ENCODE data around the gene COL4A4.

The COL4A4 gene

DNA sequence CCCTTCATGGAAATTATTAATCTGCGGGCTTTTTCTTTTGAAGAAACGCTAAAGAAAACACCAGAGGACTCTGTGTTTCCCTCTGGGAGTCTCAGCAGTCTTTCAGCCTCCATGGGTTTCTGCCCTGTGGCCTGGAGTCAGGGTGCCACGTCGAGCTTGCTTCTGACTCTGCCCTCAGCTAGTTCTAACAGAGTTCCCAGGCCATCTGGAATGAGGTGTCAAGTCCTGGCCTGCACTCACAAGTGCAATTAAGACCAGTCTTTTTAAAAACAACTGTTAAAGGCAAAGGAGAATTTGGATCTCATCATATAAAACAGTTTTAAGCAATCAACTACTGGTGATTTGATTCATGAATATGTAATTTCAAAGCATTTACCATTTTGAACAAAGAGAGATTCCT, 170.8 kb downstream of the COL4A4 start:
- Histone ChIP-seq H3K36me3 (ENCODE audit: control insufficient read depth, insufficient read depth, low read length) (no peaks in the 10 kb centered on the region), H3K4me2 (ENCODE audit: low read length) (no peak overlapping the region), H3K27ac (no peak overlapping the region), H3K9me3 (ENCODE audit: control insufficient read depth, low read length) (no peaks in the 10 kb centered on the region), H3K4me3 (ENCODE audit: low read depth, low read length) (no peak overlapping the region), H3K79me2 (no peaks in the 10 kb centered on the region), H3K27me3 (ENCODE audit: control insufficient read depth, insufficient read depth, low read length) (no peaks in the 10 kb centered on the region), H3K9ac (no peak overlapping the region), H3K4me1 (peaks cover 15% of the 10 kb centered on the region), H2AFZ (no peak overlapping the region)
- TF ChIP-seq, protein P1, sequence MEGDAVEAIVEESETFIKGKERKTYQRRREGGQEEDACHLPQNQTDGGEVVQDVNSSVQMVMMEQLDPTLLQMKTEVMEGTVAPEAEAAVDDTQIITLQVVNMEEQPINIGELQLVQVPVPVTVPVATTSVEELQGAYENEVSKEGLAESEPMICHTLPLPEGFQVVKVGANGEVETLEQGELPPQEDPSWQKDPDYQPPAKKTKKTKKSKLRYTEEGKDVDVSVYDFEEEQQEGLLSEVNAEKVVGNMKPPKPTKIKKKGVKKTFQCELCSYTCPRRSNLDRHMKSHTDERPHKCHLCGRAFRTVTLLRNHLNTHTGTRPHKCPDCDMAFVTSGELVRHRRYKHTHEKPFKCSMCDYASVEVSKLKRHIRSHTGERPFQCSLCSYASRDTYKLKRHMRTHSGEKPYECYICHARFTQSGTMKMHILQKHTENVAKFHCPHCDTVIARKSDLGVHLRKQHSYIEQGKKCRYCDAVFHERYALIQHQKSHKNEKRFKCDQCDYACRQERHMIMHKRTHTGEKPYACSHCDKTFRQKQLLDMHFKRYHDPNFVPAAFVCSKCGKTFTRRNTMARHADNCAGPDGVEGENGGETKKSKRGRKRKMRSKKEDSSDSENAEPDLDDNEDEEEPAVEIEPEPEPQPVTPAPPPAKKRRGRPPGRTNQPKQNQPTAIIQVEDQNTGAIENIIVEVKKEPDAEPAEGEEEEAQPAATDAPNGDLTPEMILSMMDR (IDR thresholded peaks at IDR 0.05), result no peak

DNA sequence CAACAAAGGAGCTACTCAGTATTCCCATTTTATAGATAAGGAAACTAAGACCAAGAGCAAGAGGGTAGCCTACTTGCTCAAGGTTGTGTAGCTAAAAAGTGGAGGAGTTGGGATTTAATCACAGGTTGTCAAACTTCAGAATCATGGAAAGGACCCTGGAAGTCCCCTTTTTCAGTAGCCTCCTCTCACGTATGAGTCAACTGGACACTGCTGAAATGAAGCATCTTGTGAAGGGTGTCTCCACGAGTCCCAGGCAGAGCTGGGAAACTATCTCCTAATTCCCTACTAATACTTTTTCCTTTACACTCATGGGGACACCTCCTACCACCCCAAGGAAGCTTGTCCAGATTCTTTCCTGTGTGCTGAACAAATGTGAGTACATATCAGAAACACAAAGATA, 172.3 kb downstream of the COL4A4 start:
- no peaks in the 10 kb centered on the region for H3K79me2 ChIP-seq
- H2AFZ ChIP-seq, result no peak overlapping the region
- H3K36me3 ChIP-seq (ENCODE audit: control insufficient read depth, insufficient read depth, low read length), result no peaks in the 10 kb centered on the region
- no peak overlapping the region for H3K27ac ChIP-seq
- TF ChIP-seq, protein P1 (IDR thresholded peaks at IDR 0.05), result no peak
- H3K27me3 ChIP-seq (ENCODE audit: control insufficient read depth, insufficient read depth, low read length), result no peaks in the 10 kb centered on the region
- no peak overlapping the region for H3K4me2 ChIP-seq (ENCODE audit: low read length)
- H3K4me3 ChIP-seq (ENCODE audit: low read depth, low read length), result no peak overlapping the region
- peaks cover 15% of the 10 kb centered on the region for H3K4me1 ChIP-seq
- H3K9ac ChIP-seq, result no peak overlapping the region
- no peaks in the 10 kb centered on the region for H3K9me3 ChIP-seq (ENCODE audit: control insufficient read depth, low read length)

DNA sequence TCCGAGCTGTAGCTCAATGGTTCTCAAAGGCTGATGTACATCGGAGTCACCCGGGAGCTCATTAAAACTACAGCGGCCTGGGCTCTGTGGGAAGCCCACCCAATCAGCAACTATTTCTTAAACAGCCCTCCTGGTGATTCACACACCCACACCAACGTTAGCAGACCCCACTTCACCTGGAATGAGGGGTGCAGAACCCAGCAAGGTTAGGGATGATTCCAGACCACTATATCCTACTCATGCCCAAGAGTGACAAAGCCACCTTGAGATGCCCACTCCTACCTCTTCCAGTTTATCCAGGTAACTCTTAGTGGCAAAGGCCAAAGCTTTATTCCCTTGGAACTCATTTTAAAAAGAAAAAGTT, 178.4 kb downstream of the COL4A4 start:
- no peaks in the 10 kb centered on the region for H3K79me2 ChIP-seq
- H2AFZ ChIP-seq, result peak overlapping the region; percentile 53
- H3K4me3 ChIP-seq (ENCODE audit: low read depth, low read length), result no peak overlapping the region
- H3K27me3 ChIP-seq (ENCODE audit: control insufficient read depth, insufficient read depth, low read length), result no peaks in the 10 kb centered on the region
- TF ChIP-seq, protein P1 (IDR thresholded peaks at IDR 0.05), result no peak
- H3K9me3 ChIP-seq (ENCODE audit: control insufficient read depth, low read length), result no peaks in the 10 kb centered on the region
- no peak overlapping the region for H3K9ac ChIP-seq
- H3K36me3 ChIP-seq (ENCODE audit: control insufficient read depth, insufficient read depth, low read length), result no peaks in the 10 kb centered on the region
- H3K4me1 ChIP-seq, result peaks cover 16% of the 10 kb centered on the region
- H3K4me2 ChIP-seq (ENCODE audit: low read length), result no peak overlapping the region
- peak overlapping the region; percentile 77 for H3K27ac ChIP-seq

DNA sequence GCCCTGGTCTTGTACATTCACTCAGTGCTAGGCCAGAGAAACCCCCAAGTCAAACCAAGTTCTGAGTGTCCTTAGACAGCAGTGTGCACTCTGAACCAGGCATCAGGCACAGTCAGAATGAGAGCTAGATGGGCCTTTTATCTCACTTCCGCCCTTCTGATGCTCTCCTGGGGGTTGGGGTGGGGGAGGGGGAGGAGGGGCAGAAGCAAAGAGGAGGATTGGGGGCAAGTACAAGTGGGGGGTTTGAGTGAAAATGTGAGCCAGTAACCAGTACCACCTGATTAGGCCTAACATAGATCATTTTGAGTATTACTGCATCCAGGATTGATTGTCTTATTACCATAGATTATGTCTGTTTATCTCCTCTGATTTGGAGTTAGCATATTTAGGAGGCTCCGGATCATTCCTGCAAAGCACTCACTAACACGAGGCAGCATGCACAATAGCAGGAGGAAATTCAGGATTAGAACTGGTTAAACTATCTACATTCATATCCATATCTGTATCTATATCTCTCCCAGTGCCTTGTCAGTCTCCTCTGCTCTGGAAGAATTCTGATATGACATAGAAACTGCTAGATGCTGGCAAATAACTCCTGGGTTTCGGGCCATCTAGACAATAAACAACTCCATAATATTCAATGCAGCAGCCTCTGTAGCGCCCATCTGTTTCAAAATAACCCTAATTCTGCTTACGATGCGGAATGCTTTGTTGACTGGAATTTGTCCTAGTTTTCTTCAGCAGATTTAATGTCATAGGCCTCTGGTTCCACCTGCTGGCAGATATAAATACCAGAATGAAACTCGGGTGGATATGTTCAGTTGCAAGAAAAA, 179.0 kb downstream of the COL4A4 start:
- TF ChIP-seq, protein P1 (IDR thresholded peaks at IDR 0.05), result peak; percentile 89
- peaks cover 16% of the 10 kb centered on the region for H3K4me1 ChIP-seq
- peak overlapping the region; percentile 26 for H3K4me3 ChIP-seq (ENCODE audit: low read depth, low read length)
- H3K9ac ChIP-seq, result no peak overlapping the region
- peak overlapping the region; percentile 53 for H2AFZ ChIP-seq
- no peaks in the 10 kb centered on the region for H3K9me3 ChIP-seq (ENCODE audit: control insufficient read depth, low read length)
- no peaks in the 10 kb centered on the region for H3K79me2 ChIP-seq
- peak overlapping the region; percentile 77 for H3K27ac ChIP-seq
- peak overlapping the region; percentile 41 for H3K4me2 ChIP-seq (ENCODE audit: low read length)
- H3K27me3 ChIP-seq (ENCODE audit: control insufficient read depth, insufficient read depth, low read length), result no peaks in the 10 kb centered on the region
- H3K36me3 ChIP-seq (ENCODE audit: control insufficient read depth, insufficient read depth, low read length), result no peaks in the 10 kb centered on the region

Data from parathyroid adenoma (tissue), 2 donors.